Activated CD4-positive, alpha-beta T cell treated with anti-CD3 and anti-CD28 coated beads for 48 hours (primary cell): Measurements from ENCODE around the gene TFF1.
A peak's percentile ranks its signal among the peaks of the same experiment; 100 is the strongest.

ENCODE experiments used
- DNase-seq: peaks from one replicate; pipeline ENCODE4 v3.0.0-alpha.2; 2020

The TFF1 gene

DNA sequence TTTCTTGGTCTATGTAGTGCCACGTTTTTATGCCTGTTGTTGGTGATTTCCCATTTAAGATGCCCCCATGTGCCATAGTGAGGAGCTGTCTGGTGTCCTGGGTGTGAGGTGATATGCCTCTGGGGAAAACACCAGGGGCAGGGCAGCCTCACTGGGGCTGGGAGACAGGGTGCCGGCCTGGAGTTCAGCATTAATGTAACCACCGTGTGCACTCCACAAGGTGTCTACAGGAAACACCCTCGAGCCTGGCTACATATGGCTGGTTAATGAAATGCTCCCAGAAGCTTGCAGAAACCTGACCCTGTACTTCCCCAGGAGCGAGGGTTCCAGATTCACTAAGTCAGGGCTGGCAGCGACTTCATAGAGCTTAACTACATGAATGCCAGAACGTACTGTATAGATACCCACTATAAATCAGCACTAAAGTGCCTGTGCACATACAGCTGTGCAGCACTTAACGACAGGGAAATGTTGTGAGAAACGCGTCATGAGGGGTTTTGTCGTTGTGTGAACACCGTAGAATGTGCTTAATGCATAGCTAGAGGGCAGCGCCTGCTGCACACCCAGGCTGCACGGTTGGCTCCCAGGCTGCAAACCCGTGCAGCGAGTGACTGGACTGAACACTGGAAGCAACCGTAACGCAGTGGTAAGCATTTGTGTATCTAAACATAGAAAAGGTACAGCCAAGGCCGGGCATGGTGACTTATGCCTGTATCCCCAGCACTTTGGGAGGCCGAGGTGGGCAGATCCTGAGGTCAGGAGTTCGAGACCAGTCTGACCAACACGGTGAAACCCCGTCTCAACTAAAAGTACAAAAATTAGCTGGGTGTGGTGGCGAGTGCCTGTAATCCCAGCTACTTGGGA is 25.9 kb downstream of the TFF1 start:
- no peak for DNase-seq

DNA sequence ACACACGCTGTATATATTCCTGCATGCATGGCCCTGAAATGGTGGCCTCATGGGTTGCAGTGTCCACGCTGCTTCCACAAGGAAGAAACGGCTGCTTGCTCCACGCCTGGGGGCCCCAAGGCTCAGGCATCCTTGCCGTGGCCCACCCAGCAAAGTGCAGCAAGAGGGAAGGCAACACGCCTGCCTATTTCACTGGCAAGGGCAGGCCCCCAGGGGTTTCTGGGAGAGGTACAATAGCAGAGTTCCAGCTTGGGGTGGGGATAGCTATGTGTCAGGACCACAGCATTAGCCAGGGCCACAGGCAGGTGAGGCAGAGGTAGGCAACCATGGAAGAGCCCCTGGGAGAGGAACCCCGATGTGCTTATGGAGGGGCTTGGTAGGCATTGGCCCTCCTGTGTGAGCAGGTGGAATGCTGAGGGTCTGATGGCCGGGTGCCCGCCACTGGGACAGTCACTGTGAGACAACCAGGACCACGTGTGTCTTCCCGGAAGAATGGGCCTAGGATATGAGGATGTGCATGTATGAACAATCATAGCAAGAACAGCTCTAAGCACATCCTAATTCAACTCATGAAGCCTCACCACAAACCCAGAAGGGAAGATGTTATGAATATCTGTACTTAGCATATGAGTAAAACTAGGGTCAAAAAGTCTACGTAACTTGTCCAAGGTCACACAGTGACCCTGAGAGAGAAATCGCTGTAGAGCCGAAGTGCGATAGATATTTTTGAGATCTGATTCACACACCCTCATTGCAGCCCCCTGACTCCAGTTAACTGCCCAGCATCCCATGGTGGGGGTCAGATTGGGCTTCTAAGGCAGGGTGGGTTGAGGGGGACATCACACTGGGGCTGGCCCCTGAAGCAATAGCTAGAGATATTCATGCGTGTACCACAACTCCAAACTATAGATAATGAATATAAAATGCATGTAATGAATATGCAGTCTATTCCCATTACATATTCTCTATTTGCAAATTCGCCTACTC is 27.3 kb downstream of the TFF1 start:
- DNase-seq: no peak

DNA sequence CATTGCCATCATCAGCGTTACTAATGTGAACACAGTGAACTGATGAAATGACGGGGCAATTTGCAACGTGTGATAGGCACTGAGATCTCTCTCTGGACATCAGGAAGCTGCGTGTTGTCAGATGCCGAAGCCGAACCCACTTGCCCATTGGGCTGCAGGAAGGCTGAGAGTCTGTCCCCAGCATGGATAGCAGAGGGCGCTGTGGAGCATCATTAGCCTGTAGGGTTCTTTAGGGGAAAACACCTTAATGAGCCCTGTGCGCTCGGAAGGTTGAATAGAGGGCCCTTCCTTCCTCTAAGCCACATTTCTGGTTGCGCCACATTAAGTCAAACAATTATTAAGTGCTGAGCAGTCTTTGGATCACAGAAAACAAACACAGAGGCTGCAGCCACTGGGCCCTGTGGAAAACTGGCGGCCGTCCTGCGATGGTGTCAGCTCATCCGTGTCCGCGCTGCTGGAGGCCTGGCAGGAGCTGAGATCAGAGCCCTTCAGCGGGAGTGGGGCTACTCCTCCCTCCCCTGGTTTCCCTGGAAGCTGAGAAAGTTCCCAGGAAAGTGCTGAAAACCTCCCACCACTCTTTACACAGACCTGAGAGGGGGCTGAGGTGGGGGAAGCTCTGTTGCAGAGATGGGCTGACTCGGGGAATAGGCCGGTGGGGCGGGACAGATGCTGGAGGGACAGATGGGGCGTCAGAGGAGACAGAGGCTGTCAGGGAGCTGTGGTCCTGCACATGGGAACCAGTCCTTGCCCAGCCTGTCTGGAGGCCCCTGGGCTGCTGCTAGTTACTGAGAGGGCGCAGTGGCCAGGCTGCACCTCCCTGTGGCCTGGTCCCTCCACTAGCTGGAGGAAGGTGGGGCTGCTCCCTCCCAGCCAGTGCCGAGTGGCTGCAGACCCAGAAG is 28.3 kb downstream of the TFF1 start:
- peak; percentile 90 for DNase-seq

- DNase-seq: no peak
Measured at GRCh38 chr21:42337276-42337675, 29.1 kb downstream of the TFF1 start.

GRCh38 chr21:42336054-42336453 is 30.3 kb downstream of the TFF1 start:
- DNase-seq: no peak

DNA sequence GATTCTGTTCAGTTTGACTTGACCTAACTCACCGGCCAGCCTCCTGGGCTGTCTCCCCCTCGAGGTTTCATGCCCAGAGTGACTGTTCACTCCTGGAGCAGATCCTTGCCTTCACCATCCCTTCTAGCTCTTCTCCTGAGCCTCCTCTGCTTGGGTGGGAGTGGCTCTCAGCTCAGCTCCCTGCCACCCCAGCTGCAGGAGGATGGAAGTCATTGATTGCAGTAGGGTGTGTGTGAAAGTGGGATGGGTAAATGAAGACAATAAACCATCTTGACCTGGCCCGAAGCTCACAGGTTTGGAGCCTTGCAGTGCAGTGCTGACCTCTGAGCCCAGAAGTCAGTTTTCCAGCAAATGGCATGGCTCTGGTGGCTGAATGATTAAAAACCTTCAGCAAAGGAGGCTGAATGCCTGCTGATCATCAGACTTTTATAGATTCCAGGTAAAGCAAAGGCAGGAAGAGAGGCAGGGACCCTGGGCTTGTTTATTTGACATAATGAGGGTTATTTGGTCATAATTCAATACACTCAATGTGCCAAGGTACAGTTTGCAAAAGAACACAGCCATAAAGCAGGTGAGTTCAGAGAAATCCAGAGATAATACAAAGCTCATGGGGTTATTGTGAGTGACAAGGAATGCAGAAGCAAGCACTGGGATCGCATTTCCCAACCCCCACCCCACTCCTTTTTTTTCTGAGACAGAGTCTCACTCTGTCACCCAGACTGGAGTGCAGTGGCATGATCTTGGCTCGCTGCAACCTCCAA is 33.6 kb downstream of the TFF1 start:
- no peak for DNase-seq

DNA sequence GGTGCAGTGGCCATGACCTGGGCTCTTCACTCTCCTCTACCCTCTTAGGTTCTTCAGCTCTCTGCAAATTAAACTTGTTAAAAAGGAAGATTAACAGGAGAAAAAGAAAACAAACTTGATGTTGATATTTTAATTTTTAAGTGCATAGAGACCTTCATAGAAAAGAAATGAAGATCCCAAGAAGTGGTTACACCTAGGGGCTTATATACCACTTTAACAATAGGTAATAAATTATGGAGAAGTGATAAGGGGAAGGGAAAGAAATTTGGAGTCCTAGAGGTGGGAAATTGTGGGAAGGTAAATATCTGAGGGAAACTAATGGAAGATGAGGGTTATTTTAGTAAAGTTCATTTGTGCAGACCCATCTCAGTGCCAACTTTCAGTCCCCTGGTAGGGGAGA is 34.7 kb downstream of the TFF1 start:
- DNase-seq: no peak

DNA sequence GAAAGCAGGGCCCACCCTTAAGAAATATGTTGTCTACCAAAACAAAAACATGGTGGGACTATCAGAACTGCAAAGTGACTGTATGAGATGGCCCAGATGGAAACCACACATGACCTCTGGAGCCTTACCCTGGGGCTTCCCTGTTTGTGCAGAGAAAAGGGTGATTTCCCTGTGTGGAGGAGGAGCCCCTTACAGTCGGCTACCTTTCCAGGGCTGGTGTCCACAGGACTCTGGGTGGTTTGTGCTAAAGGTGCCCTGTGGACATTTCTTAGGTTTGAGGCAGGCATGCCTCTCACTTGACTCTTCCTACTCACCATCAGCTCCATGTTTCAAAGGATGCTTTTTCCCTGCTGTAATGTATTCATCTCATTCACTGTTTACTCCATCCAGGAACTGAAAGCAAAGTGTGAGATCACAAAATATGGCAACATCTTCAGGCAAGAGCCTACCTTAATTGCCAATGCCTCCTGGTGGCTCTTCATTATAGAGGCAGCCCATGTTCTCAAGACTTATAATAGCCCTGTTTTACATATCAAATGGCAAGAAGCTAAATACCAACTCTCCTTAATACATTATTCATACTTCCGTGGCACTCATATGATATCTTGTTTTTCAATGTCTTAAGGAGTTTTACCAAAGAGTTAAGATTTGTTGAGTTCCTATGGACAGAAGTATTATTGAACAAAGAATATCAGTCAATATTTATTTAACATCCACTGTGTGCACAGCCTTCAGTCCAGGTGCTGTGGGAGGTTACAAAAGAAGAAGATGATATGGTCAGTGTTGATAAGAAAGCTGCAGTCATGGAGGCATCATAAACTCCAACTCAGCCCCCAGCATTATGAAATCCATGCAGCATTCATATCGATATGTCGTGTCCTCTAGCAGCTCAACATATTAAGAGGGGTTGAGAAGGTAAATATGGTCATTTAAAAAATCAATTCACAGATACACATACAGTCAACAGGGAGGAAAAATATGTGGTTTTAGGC is 35.7 kb downstream of the TFF1 start:
- no peak for DNase-seq

DNA sequence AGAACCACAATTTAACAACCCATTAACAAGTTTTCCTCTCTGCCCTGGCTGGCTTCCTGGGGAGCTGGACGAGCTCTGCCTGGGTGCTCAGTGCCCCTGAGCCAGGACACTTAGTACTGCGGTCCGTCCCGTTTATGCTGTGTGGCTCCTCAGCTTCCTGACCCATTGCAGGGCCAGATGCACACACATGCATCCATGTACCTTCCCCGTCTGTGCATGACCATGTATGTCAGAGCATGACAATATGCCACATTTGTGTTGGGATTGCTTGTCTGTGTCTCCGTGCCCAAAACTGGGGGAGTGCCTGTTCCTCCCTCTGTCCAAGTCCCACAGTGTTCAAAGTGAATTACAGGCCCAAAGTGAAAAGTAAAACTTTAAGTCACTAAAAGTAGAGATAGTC is 41.4 kb downstream of the TFF1 start:
- DNase-seq: no peak

DNA sequence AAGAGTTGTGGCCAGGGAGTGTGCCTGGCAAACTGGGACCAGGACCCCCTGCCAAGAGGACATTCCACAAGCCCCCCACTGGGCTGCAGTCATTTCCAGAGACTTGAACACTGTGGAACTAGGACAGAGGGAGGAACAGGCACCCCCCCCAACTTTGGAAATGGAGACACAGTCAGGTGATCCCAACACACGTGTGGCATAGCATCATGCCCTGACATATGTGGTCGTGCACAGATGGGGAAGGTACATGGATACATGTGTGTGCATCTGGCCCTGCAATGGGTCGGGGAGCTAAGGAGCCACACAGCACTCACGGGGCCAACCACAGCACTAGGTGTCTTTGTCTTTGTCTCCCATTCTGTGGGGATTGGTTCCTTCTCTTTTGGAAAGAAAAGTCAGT is 44.5 kb downstream of the TFF1 start:
- no peak for DNase-seq

- DNase-seq: no peak
Measured at GRCh38 chr21:42321231-42321630, 45.1 kb downstream of the TFF1 start.

DNA sequence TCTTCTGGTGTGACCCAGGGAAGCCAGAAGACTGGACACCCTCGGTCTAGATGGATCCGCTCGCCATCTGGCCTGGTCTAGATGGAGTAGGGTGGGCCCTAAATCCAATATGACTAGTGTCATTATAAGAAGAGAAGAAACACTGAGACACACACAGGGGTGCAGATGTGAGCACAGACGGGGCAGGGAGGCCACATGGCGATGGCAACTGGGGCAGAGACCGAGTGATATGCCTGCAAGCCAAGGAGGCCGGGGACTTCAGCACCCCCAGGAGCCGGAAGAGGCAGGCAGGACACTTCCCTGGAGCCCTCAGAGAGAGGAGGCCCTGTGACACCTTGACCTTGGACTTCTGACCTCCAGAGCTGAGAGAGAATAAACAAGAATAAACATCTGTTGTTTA is 45.5 kb downstream of the TFF1 start:
- no peak for DNase-seq

- DNase-seq: no peak
Measured at GRCh38 chr21:42319851-42320572, 46.3 kb downstream of the TFF1 start.

DNA sequence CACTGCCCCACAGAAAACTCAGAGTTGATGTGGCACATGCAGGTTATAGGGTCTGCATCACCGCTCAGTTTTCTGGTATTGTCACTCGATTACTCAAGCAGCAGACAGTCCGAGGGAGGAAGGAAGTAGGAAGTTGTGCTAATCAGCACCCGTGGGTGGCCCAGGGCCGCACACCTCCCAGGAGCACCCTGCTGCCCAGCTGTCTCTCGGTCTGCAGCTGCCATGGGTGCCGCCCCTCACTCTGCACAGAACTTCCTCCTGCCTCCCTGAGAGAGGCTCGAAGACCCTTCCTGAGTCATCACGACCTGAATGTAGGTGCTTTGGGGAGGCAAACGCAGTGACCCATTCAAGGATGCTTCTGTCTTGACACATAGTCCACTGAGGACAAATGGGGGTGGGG is 47.0 kb downstream of the TFF1 start:
- no peak for DNase-seq

- no peak for DNase-seq
Measured at GRCh38 chr21:42317826-42318746, 48.2 kb downstream of the TFF1 start.

GRCh38 chr21:42317341-42317741 is 49.0 kb downstream of the TFF1 start:
- DNase-seq: no peak

DNA sequence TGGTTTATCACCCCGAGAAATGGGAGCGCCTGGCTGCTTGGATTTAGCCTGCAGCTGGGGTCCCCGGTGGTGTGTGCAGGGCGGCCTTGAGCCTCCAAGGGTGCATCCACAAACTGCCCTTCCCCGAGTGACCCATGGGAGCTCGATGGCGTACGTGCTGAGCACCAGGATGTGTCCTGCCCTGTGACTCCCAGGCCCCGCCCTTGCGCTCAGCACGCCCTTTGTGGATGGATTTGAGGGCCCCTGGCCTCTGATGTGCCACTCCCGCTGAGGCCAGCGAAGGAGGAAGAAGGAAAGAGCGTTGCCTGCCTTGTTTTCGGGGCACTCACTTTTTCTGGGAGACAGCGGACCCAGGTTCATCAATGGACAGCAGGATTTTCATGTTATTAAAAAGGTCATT is 49.4 kb downstream of the TFF1 start:
- DNase-seq: no peak

DNA sequence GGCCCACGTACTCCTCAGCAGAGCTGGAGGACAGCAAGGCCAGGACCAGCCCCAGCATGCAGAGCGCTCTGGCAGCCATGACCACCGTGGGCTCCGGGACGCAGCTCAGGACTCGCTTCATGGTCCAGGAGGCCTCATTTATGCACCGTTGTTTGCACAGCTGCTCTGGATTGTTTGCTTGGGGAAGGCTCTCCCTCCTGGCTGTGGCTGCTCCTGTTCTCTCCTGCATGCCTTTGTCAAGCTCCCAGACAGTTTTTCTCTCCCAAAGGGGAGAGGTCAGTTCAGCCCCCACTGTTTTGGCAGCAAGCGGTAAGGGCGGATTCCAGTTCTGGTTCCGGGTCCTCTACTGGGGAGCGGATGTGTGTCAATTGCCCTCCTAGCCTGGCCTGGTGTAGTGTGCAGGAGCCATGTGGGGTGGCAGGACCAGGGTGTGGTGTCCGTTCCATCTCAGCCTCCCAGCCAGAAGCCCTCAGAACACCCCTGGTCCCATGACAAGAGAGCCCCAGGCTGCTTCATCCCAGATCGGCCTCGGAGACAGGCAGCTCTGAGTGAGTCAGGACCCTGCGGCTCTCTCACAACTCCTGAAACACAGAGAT is 50.9 kb downstream of the TFF1 start, which contains the start of gene TFF3:
TSS of gene TFF3 (minus strand) at position 114 of the 596 bp plus-strand sequence. CDS start at position 79, 35 bp downstream.
- DNase-seq: no peak
